T-helper 1 cell treated with Interleukin-12 subunit alpha and Interleukin-12 subunit beta and Interleukin-4 antibody, amounts not matched to agents 30 μg/mL and 1 μg/mL, for 36 hours (primary cell): ENCODE data around the gene SLC13A5.

ENCODE experiments used
- H3K27ac Mint-ChIP-seq: one replicate; pipeline ENCODE4 v1.8.0; 2021; ENCODE audit warnings: mild to moderate bottlenecking, mixed read lengths
- H3K27me3 Mint-ChIP-seq: one replicate; pipeline ENCODE4 v1.8.0; 2021; ENCODE audit warnings: low read depth, mixed read lengths
- H3K36me3 Mint-ChIP-seq: one replicate; pipeline ENCODE4 v1.8.0; 2021; ENCODE audit warnings: low read depth, mixed read lengths
- H3K4me1 Mint-ChIP-seq: one replicate; pipeline ENCODE4 v1.8.0; 2021; ENCODE audit warnings: low read depth, mixed read lengths
- H3K4me3 Mint-ChIP-seq: one replicate; pipeline ENCODE4 v1.8.0; 2021; ENCODE audit warnings: mild to moderate bottlenecking, moderate library complexity, mixed read lengths
- H3K9me3 Mint-ChIP-seq: one replicate; pipeline ENCODE4 v1.8.0; 2021; ENCODE audit warnings: mixed read lengths

SLC13A5 gene

DNA sequence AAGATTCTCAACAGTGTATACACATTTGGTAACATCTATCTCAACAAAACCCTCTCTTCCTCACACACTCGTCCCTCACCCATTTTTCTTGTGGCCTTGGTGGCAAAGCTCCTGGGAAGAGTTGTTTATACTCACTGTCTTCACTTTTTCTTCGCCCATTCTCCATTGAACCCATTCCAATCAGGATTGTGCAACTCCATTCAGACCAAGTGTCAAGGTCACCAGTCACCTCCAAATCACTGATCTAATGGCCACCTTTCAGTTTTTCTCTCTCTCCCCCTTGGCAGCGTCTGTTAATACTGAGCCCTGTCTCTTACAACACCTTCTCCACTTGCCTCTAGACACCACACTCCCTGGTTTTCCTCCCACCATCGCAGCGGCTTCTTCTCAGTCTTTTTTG lies 8.6 kb upstream of the SLC13A5 start:
- peaks cover 61% of the 10 kb centered on the region for H3K27me3 Mint-ChIP-seq
- no peaks in the 10 kb centered on the region for H3K4me1 Mint-ChIP-seq
- H3K27ac Mint-ChIP-seq, result no peak overlapping the region
- H3K4me3 Mint-ChIP-seq, result no peak overlapping the region
- no peaks in the 10 kb centered on the region for H3K36me3 Mint-ChIP-seq
- H3K9me3 Mint-ChIP-seq, result no peaks in the 10 kb centered on the region

DNA sequence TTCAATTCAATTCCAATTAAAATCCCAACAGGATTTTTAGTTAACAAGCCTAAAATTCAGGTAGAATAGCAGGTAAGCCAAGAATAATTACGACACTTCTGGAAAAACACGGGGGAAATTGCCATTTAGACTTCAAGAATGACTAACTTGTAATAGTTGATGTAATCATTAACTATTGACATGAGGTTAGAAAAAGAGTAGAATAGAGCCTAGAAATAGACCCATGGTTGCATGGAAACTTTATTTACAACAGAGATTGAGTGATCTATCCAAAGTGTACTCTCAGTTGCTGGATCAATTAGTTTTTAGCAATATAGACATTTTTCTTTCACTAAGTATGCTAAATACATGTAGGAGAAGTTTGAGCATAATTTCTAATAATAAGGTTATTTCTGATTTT lies 3.6 kb upstream of the SLC13A5 start:
- Mint-ChIP-seq H3K4me1 (peaks cover 4% of the 10 kb centered on the region), H3K36me3 (no peaks in the 10 kb centered on the region), H3K27me3 (peaks cover 72% of the 10 kb centered on the region), H3K27ac (no peak overlapping the region), H3K9me3 (no peaks in the 10 kb centered on the region), H3K4me3 (no peak overlapping the region)

DNA sequence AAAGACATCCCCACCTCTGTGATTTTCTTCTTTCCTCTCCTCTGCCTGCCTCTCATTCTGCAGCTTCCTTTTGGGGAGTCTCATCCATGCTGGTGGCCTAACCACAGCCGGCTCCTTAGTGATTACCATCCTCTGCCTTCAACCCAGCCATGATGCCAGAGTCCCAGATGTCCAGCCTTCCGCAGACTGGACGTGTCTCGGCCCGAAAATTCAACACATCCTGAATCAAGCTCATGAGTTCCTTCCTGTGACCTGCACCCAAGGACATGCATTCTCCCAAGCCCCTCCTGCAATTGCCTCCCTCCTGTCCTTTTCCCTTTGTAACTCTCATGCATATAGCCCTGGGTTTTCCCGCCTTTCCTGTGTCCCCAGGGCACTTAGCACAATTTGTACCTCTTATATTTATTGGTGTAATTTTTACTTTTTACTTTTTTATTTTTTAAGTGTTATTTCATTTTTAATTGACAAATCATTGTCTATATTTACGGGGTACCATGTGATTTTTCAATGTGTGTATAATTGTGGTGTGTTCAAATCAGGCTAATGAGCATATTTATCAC lies 1.2 kb upstream of the SLC13A5 start:
- H3K9me3 Mint-ChIP-seq, result no peaks in the 10 kb centered on the region
- H3K27ac Mint-ChIP-seq, result no peak overlapping the region
- H3K27me3 Mint-ChIP-seq, result peaks cover 61% of the 10 kb centered on the region
- H3K4me3 Mint-ChIP-seq, result peak overlapping the region; percentile 48
- peaks cover 6% of the 10 kb centered on the region for H3K4me1 Mint-ChIP-seq
- H3K36me3 Mint-ChIP-seq, result no peaks in the 10 kb centered on the region

DNA sequence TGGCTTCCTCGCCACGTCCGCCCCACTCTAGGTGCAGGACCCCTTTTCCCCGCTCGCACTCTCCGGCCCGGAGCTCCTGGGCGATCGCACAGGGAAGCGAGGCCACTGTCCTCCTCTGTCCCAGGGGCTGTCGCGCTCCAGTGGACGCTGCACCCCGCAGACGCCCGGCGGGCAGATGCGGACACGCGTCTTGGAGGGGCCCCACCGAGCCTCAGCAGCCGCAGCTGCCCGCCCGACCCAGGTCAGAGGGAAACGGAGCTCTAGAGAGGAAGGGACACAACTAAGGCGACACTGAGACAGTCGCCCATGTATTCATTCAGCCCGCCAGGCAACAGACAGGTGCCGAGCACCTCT lies 726 bp upstream of the SLC13A5 start:
- no peaks in the 10 kb centered on the region for H3K9me3 Mint-ChIP-seq
- H3K27ac Mint-ChIP-seq, result no peak overlapping the region
- H3K36me3 Mint-ChIP-seq, result no peaks in the 10 kb centered on the region
- peaks cover 58% of the 10 kb centered on the region for H3K27me3 Mint-ChIP-seq
- H3K4me1 Mint-ChIP-seq, result peaks cover 6% of the 10 kb centered on the region
- no peak overlapping the region for H3K4me3 Mint-ChIP-seq

DNA sequence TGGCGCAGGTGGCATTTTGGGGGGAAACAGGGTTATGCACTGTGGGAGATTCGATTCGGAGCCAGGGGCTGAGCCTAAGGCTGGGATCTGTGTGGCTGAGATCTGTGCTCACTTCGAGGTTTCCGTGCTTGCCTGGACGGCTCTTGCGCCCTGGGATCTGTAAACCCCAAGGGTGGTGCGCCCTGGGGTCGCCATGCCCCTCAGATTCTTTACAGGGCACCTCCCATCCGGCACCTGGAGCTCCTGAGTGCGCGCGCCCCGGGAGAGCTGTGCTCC lies 377 bp downstream of the SLC13A5 start:
- Mint-ChIP-seq H3K9me3 (no peaks in the 10 kb centered on the region), H3K4me1 (peaks cover 6% of the 10 kb centered on the region), H3K36me3 (no peaks in the 10 kb centered on the region), H3K27ac (no peak overlapping the region), H3K27me3 (peaks cover 59% of the 10 kb centered on the region), H3K4me3 (peak overlapping the region; percentile 39)

DNA sequence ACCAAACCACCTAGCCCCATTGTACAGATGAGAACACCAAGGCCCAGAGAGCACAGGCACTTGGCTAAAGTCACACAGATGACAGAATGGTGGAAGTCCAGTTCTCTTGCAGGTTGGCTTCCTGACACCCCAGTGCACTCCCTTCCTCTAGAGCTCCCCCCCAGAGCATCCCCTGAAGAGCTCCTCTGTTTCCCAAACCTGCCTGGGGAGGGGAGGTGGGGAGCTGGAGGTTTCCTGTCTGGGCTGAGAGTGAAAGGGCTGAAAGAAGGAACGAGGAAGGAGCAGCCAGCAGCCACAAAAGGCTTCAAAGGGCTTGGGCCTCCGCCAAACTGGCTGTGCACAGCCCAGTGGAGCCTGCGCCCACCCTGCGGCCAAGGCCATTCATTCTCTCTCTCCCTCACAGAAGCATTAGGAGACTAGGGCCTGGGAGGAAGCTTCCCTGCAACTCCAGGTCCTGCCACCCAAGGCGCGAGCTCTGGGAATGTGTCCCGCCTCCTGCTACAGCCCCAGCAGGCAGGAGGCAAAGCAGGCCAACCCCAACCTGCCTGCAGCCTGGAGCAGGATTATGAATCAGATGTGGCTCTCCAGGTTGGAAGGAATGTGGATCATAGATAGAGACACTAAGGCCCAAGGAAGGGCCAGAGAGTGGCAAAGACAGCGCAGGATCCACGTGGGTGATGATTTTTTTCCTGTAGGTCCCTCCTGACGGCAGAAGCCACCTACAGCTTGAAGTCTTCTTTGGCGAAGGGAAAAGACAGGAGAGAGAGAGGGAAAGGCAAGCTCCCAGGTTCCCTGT lies 913 bp downstream of the SLC13A5 start:
- peaks cover 58% of the 10 kb centered on the region for H3K27me3 Mint-ChIP-seq
- H3K9me3 Mint-ChIP-seq, result no peaks in the 10 kb centered on the region
- H3K4me1 Mint-ChIP-seq, result peaks cover 6% of the 10 kb centered on the region
- H3K4me3 Mint-ChIP-seq, result no peak overlapping the region
- no peaks in the 10 kb centered on the region for H3K36me3 Mint-ChIP-seq
- no peak overlapping the region for H3K27ac Mint-ChIP-seq

DNA sequence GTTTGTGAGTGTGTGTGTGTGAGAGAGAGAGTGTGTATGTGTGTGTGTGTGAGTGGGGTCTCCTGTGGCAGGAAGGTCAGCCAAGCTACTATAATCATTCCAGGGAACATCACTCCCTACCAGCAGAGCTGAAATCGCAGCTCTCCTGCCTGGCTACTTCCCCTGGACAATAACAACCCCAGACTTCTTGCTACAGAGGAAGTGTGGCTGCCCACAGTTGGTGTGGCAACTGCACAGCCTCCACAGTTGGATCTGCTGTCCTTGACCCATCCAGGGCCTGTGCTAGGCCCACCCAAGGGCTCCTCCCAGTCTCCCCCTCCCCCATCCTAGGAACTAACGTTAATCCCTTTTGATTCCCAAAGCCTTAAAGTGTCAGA lies 1.5 kb downstream of the SLC13A5 start:
- H3K4me1 Mint-ChIP-seq, result peaks cover 6% of the 10 kb centered on the region
- H3K9me3 Mint-ChIP-seq, result no peaks in the 10 kb centered on the region
- H3K4me3 Mint-ChIP-seq, result no peak overlapping the region
- H3K27me3 Mint-ChIP-seq, result peaks cover 58% of the 10 kb centered on the region
- H3K36me3 Mint-ChIP-seq, result no peaks in the 10 kb centered on the region
- no peak overlapping the region for H3K27ac Mint-ChIP-seq

DNA sequence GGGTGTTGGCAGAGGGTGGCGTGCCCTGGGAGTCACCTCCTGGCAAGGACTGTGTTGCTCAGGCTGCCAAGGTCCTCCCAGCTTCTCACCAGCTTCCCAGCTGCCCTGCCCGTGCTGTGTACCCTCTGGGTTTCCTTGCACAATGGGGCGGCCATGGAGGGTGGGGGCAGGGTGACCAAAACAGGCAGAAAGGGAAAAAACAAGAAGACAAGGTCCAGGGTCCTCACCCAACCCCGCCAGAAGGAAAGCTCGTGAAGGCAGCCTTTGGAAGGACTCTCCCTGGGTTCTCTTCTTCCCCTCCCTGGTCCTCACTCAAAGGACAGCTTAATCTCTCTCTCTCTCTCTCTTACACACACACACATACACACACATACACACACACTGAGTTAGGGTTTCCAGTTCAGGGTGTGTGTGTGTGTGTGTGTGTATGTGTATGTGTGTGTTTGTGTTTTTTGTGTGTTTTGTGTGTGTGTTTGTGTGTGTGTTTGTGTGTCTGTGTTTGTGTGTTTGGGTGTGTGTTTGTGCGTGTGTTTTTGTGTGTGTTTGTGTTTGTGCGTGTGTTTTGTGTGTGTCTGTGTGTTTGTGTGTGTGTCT lies 2.0 kb downstream of the SLC13A5 start:
- no peak overlapping the region for H3K4me3 Mint-ChIP-seq
- H3K9me3 Mint-ChIP-seq, result no peaks in the 10 kb centered on the region
- H3K4me1 Mint-ChIP-seq, result peaks cover 6% of the 10 kb centered on the region
- peak overlapping the region; percentile 3 for H3K27ac Mint-ChIP-seq
- peaks cover 57% of the 10 kb centered on the region for H3K27me3 Mint-ChIP-seq
- no peaks in the 10 kb centered on the region for H3K36me3 Mint-ChIP-seq

DNA sequence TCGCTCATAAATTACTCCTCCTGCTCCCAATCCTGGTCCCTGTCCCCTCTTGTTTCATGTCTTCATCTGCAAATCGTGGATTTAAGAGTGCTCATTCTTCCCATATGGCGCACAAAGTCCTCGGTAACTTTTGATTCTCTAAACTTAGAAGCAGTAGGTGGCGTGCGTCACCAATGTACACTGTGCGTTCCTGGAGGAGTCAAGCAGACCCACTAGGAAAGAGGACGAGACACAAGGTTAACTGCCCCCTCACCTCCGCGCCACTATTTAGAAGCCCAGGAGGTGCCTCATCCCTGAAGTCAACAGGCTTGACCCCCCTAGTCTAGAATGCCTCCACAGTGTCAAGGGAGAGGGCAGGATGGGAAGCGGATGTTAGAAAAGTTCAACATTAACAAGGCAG lies 2.9 kb downstream of the SLC13A5 start:
- no peak overlapping the region for H3K4me3 Mint-ChIP-seq
- peaks cover 48% of the 10 kb centered on the region for H3K27me3 Mint-ChIP-seq

DNA sequence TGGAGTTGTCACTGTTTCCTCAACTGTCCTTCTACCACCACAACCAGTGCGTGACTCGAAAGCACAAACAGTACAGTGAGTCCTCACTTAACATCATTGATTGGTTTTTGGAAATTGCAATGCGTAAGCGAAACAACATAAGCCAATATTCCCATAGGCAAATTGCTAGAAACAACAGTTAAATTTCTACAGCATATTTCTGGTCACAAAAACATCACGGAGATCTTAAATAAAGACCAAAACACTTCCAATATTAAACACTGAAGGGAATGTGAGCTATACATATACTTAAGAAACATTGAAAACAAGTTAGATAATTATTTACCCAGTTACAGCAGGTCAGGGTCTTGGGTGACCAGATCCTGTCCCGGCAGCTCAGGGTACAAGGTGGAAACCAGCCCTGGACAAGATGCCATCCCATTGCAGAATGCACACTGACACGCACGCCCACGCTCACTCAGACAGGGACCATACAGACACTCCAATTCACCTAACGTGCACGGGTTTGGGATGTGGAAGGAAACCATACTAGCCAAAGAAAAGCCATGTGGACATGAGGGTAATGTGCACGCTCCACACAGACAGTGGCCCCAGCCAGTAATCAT lies 4.7 kb downstream of the SLC13A5 start:
- Mint-ChIP-seq H3K9me3 (no peaks in the 10 kb centered on the region), H3K36me3 (no peaks in the 10 kb centered on the region), H3K4me3 (no peak overlapping the region), H3K27me3 (peaks cover 38% of the 10 kb centered on the region), H3K27ac (no peak overlapping the region), H3K4me1 (peaks cover 4% of the 10 kb centered on the region)

More for the DNA sequence above, 2.9 kb downstream of the SLC13A5 start:
- Mint-ChIP-seq H3K9me3 (no peaks in the 10 kb centered on the region), H3K36me3 (no peaks in the 10 kb centered on the region), H3K4me1 (peaks cover 6% of the 10 kb centered on the region), H3K27ac (no peak overlapping the region)

DNA sequence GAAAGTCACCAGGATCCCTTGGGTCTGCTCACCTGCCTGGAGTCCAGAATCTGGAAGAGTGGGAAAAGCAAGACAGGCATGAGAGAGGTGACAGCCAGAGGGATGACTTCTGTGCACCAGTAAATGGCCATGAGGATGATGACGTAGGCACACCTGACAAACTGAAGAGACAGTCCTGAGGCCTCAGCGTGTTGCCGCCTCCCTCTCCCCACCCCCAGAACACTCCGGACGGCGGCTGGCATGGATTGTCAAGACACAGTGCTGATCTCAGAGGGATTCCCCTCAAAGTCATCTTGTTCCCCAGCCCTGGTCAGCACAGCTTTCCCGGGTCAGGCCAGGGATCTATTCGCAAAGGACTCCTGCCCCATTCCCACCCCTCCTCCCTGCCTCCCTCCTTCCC lies 6.2 kb downstream of the SLC13A5 start:
- H3K4me3 Mint-ChIP-seq, result no peak overlapping the region
- peaks cover 30% of the 10 kb centered on the region for H3K27me3 Mint-ChIP-seq
- H3K9me3 Mint-ChIP-seq, result no peaks in the 10 kb centered on the region
- H3K27ac Mint-ChIP-seq, result no peak overlapping the region
- peaks cover 2% of the 10 kb centered on the region for H3K4me1 Mint-ChIP-seq
- H3K36me3 Mint-ChIP-seq, result no peaks in the 10 kb centered on the region

DNA sequence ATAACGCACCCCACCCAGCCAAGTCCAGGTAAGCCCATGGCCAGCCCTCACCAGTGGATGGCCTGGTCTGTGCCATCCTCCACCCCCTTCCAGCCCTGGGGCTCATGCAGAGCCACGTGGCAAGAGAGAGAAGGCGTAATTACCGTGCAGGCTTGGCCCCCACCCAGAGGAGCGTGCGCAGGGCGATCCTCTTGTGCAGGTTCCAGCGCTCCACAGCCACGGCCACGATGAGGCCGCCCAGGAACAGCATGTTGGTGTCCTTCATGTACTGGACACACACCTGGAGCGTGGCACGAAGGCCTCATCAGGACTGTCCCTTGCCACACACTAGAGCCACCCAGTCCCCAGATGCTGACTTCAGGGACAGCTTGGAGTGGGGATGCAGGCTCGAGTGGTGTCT lies 6.7 kb downstream of the SLC13A5 start:
- Mint-ChIP-seq H3K4me1 (peaks cover 2% of the 10 kb centered on the region), H3K27ac (no peak overlapping the region), H3K4me3 (no peak overlapping the region), H3K9me3 (no peaks in the 10 kb centered on the region), H3K27me3 (peaks cover 25% of the 10 kb centered on the region), H3K36me3 (no peaks in the 10 kb centered on the region)

DNA sequence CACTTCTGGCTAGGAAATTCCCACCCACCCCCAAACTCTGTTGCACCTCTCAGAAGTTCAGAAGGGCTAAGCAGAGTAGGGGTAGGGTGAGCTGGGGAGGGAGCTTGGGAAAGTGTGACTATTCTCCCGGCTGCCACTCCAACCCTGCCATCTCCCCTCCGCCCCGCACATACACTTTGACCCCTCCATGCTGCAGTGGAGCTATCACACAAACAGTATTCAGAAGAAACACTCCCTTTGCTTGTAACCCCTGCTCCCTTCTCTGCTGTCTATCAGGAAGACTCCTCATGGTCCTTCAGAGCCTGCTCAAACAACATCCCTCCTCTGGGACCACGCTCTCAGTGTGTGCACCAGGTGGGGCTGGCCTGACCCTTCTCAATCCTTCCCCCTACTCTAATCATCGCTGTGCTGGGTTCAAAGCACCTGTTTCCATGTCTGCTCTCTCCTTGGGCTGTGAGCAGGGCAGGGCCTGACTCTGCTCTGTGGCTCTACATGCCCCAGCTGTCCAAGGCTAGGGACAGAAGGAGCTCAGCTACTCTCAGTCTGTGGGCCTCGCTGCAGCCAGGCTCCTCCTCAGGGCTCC lies 8.6 kb downstream of the SLC13A5 start:
- Mint-ChIP-seq H3K27me3 (peaks cover 16% of the 10 kb centered on the region), H3K4me3 (no peak overlapping the region), H3K36me3 (no peaks in the 10 kb centered on the region), H3K9me3 (no peaks in the 10 kb centered on the region), H3K27ac (no peak overlapping the region), H3K4me1 (no peaks in the 10 kb centered on the region)

DNA sequence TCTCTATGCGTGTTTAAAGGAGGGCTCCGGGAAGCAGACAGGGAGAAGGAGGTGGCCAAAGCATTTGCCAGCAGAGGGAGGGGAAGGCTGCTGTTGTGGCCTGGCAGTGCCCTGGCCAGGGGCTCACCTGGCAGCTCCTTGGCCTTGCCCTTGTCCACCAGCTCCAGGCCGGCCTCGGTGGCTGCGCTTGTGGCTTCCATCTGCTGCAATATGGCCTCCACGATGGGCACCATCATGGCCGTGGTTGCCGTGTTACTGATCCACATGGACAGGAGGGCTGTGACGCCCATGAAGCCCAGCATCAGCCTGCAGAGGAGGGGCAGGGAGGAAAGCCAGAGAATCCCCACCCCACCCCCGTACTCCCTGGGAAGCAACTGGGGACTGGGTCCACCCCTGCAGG lies 9.4 kb downstream of the SLC13A5 start:
- Mint-ChIP-seq H3K9me3 (no peaks in the 10 kb centered on the region), H3K27me3 (peaks cover 16% of the 10 kb centered on the region), H3K4me3 (no peak overlapping the region), H3K4me1 (no peaks in the 10 kb centered on the region), H3K36me3 (no peaks in the 10 kb centered on the region), H3K27ac (no peak overlapping the region)
